K562 (cell line): Measurements from ENCODE around the gene INPPL1.

Source experiments
- ATF1 ChIP-seq, 2 experiments: fragments of 450-650 bp in 1 of 2; IDR thresholded peaks; 2 replicates each; pipeline ENCODE4 v1.6.1; 2016; ENCODE audit warnings: missing compliant biosample characterization in 1 of 2, missing genetic modification characterization in 1 of 2
- BRCA1 ChIP-seq, 2 experiments: fragments of 450-650 bp in 1 of 2; sonication (generic) in 1 of 2; formaldehyde crosslinking in 1 of 2; IDR thresholded peaks; 2 replicates each; pipeline versions ENCODE4 v1.5.0 to v1.6.1; 2017 to 2020; ENCODE audit warnings: mild to moderate bottlenecking in 1 of 2, missing genetic modification reagents in 1 of 2
- CCNT2 ChIP-seq: IDR thresholded peaks from 2 replicates; pipeline ENCODE4 v1.6.1; 2011; ENCODE audit warnings: borderline replicate concordance, low read depth, mild to moderate bottlenecking, moderate library complexity, mixed read lengths, low read length; ENCODE audit not compliant: insufficient read length; ENCODE audit errors: extremely low read depth
- CEBPB ChIP-seq: fragments of 450-650 bp; IDR thresholded peaks from 2 replicates; pipeline ENCODE4 v1.6.1; 2016; ENCODE audit warnings: missing genetic modification characterization, missing compliant biosample characterization
- FOS ChIP-seq: IDR thresholded peaks from 3 replicates; pipeline ENCODE4 v1.6.1; 2011; ENCODE audit not compliant: insufficient read length; ENCODE audit errors: extremely low read depth
- NCOA4 ChIP-seq: fragments of 450-650 bp; IDR thresholded peaks from 2 replicates; pipeline ENCODE4 v1.6.1; 2018; ENCODE audit warnings: mild to moderate bottlenecking; ENCODE audit not compliant: partially characterized antibody
- POLR2AphosphoS5 ChIP-seq: IDR thresholded peaks from 2 replicates; pipeline ENCODE4 v1.6.1; 2011; ENCODE audit warnings: mild to moderate bottlenecking, low read depth, low read length, moderate library complexity; ENCODE audit not compliant: control insufficient read depth, insufficient read depth
- PTRF ChIP-seq: fragments of 450-650 bp; IDR thresholded peaks from 2 replicates; pipeline ENCODE4 v1.6.1; 2016; ENCODE audit warnings: mild to moderate bottlenecking, missing genetic modification characterization, missing compliant biosample characterization
- SRSF9 ChIP-seq: fragments of 200-400 bp; formaldehyde crosslinking; IDR thresholded peaks from 2 replicates; pipeline ENCODE4 v1.6.1; 2017; ENCODE audit warnings: low read depth, low read length, borderline replicate concordance
- ZNF766 ChIP-seq: fragments of 200-800 bp; sonication (Bioruptor generic); conservative IDR thresholded peaks from 2 replicates; pipeline ENCODE4 v1.6.1; 2016; ENCODE audit warnings: missing genetic modification characterization, missing compliant biosample characterization
- TF ChIP-seq, protein P1 (sequence below): fragments of 250-450 bp; sonication (Bioruptor Pico); IDR thresholded peaks from 2 replicates; pipeline ENCODE4 v1.8.0; 2021; ENCODE audit warnings: borderline replicate concordance, mild to moderate bottlenecking, moderate library complexity; ENCODE audit not compliant: poor library complexity, severe bottlenecking
- TF ChIP-seq, protein P2 (sequence below), 2 experiments: fragments of 450-650 bp; formaldehyde crosslinking in 1 of 2; IDR thresholded peaks; 2 replicates each; pipeline versions ENCODE4 v1.4.0 to v1.6.1; 2014 to 2020; ENCODE audit warnings: mild to moderate bottlenecking in 2 of 2, borderline replicate concordance in 1 of 2, low read depth in 1 of 2
- TF ChIP-seq, protein P3 (sequence below): sonication (generic); formaldehyde crosslinking; IDR thresholded peaks from 2 replicates; pipeline ENCODE4 v1.8.1; 2022; ENCODE audit warnings: missing genetic modification reagents
- TF ChIP-seq, protein P4 (sequence below): fragments of 250-450 bp; sonication (Bioruptor Pico); IDR thresholded peaks from 2 replicates; pipeline ENCODE4 v1.4.0; 2020

DNA sequence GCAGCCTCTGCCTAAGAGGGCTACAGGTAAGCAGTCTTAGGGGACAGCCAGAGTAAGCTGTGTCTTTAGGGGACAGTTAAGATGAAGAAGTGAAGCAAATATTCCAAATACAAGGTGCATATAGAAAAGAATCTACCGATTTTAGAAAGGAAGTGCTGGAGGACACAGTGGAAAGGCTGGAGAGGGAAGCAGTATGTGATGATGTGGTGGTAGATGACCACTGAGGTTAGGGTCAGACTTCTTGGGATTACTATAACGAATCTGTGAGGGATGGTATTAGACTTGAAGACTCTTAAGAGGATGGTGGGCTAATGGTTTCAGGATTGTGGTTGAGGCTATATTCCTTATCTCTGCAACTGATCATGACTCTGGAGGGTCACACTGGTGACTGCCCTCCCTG is 59.4 kb downstream of the INPPL1 start:
- TF ChIP-seq BRCA1 (IDR thresholded peaks at IDR 0.05) = no peak
- TF ChIP-seq BRCA1 (CRISPR knock-in tag; IDR thresholded peaks at IDR 0.05) = no peak
- TF ChIP-seq, protein P1, sequence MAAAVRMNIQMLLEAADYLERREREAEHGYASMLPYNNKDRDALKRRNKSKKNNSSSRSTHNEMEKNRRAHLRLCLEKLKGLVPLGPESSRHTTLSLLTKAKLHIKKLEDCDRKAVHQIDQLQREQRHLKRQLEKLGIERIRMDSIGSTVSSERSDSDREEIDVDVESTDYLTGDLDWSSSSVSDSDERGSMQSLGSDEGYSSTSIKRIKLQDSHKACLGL = no peak
- TF ChIP-seq CCNT2 = no peak
- TF ChIP-seq PTRF (tag) = no peak
- TF ChIP-seq, protein P2, sequence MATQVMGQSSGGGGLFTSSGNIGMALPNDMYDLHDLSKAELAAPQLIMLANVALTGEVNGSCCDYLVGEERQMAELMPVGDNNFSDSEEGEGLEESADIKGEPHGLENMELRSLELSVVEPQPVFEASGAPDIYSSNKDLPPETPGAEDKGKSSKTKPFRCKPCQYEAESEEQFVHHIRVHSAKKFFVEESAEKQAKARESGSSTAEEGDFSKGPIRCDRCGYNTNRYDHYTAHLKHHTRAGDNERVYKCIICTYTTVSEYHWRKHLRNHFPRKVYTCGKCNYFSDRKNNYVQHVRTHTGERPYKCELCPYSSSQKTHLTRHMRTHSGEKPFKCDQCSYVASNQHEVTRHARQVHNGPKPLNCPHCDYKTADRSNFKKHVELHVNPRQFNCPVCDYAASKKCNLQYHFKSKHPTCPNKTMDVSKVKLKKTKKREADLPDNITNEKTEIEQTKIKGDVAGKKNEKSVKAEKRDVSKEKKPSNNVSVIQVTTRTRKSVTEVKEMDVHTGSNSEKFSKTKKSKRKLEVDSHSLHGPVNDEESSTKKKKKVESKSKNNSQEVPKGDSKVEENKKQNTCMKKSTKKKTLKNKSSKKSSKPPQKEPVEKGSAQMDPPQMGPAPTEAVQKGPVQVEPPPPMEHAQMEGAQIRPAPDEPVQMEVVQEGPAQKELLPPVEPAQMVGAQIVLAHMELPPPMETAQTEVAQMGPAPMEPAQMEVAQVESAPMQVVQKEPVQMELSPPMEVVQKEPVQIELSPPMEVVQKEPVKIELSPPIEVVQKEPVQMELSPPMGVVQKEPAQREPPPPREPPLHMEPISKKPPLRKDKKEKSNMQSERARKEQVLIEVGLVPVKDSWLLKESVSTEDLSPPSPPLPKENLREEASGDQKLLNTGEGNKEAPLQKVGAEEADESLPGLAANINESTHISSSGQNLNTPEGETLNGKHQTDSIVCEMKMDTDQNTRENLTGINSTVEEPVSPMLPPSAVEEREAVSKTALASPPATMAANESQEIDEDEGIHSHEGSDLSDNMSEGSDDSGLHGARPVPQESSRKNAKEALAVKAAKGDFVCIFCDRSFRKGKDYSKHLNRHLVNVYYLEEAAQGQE (IDR thresholded peaks at IDR 0.05; ENCODE audit: borderline replicate concordance) = no peak
- TF ChIP-seq, protein P2 (CRISPR knock-in tag; IDR thresholded peaks at IDR 0.05; ENCODE audit: low read depth) = no peak
- TF ChIP-seq ATF1 (CRISPR knock-in tag; IDR thresholded peaks at IDR 0.05) = no peak
- no peak for TF ChIP-seq ATF1 (tag; IDR thresholded peaks at IDR 0.05)
- TF ChIP-seq, protein P3, sequence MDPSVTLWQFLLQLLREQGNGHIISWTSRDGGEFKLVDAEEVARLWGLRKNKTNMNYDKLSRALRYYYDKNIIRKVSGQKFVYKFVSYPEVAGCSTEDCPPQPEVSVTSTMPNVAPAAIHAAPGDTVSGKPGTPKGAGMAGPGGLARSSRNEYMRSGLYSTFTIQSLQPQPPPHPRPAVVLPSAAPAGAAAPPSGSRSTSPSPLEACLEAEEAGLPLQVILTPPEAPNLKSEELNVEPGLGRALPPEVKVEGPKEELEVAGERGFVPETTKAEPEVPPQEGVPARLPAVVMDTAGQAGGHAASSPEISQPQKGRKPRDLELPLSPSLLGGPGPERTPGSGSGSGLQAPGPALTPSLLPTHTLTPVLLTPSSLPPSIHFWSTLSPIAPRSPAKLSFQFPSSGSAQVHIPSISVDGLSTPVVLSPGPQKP = no peak
- no peak for TF ChIP-seq POLR2AphosphoS5
- no peak for TF ChIP-seq CEBPB (tag)
- no peak for TF ChIP-seq FOS
- TF ChIP-seq ZNF766 (CRISPR knock-in tag) = no peak
- TF ChIP-seq SRSF9 = no peak
- no peak for TF ChIP-seq NCOA4
- TF ChIP-seq, protein P4, sequence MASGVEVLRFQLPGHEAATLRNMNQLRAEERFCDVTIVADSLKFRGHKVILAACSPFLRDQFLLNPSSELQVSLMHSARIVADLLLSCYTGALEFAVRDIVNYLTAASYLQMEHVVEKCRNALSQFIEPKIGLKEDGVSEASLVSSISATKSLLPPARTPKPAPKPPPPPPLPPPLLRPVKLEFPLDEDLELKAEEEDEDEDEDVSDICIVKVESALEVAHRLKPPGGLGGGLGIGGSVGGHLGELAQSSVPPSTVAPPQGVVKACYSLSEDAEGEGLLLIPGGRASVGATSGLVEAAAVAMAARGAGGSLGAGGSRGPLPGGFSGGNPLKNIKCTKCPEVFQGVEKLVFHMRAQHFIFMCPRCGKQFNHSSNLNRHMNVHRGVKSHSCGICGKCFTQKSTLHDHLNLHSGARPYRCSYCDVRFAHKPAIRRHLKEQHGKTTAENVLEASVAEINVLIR = no peak
